Endothelial cell of umbilical vein (primary cell): ENCODE results near the gene DENND2C.

ENCODE experiments used
- POLR2AphosphoS5 ChIP-seq: IDR thresholded peaks from 2 replicates; pipeline ENCODE4 v1.6.1; 2012; ENCODE audit warnings: low read depth, mild to moderate bottlenecking, control low read depth, low read length, moderate library complexity; ENCODE audit not compliant: insufficient read depth
- TF ChIP-seq, protein P1 (sequence below), 2 donors: IDR thresholded peaks; 1 replicate in 1 of 2; 2 replicates in 1 of 2; pipeline ENCODE4 v1.5.1; 2011; ENCODE audit warnings: low read length in 2 of 2, mild to moderate bottlenecking in 2 of 2, moderate library complexity in 2 of 2, control low read depth in 1 of 2, inconsistent platforms in 1 of 2, low read depth in 1 of 2; ENCODE audit not compliant: insufficient read depth in 1 of 2; ENCODE audit errors: extremely low read depth in 1 of 2

DNA sequence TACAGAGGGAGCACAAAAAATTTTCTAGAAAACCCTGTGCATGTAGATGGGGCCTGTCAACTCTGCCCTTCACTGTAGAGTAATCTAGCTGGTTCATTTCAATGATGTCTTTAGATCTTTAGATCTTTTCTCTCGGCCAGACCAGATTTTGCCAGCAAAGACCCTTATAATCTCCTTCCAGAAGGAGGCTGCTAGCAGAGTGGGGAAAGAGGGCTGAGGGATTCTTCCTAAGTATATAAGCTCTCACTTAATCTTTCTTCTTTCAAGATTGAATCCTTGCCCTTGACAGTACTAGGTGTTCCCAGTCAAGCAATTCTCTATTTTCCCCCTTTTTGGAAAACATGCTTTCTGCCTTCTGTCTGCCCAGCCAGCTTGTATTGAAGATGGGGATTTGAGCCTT, 122.8 kb downstream of the DENND2C start:
- no peak for TF ChIP-seq POLR2AphosphoS5
- TF ChIP-seq, protein P1, sequence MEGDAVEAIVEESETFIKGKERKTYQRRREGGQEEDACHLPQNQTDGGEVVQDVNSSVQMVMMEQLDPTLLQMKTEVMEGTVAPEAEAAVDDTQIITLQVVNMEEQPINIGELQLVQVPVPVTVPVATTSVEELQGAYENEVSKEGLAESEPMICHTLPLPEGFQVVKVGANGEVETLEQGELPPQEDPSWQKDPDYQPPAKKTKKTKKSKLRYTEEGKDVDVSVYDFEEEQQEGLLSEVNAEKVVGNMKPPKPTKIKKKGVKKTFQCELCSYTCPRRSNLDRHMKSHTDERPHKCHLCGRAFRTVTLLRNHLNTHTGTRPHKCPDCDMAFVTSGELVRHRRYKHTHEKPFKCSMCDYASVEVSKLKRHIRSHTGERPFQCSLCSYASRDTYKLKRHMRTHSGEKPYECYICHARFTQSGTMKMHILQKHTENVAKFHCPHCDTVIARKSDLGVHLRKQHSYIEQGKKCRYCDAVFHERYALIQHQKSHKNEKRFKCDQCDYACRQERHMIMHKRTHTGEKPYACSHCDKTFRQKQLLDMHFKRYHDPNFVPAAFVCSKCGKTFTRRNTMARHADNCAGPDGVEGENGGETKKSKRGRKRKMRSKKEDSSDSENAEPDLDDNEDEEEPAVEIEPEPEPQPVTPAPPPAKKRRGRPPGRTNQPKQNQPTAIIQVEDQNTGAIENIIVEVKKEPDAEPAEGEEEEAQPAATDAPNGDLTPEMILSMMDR (IDR thresholded peaks at IDR 0.05; ENCODE audit: extremely low read depth in 1 of 2, insufficient read depth in 1 of 2, low read depth in 1 of 2, low read length in 2 of 2) = no peak
